IPS-18a (cell line): ENCODE results near the gene SLC25A41.
A peak's percentile ranks its signal among the peaks of the same experiment; 100 is the strongest.

Experiments
- H3K27ac ChIP-seq: one replicate; pipeline ENCODE4 v1.5.1; 2013; ENCODE audit warnings: low read length
- H3K27me3 ChIP-seq: one replicate; pipeline ENCODE4 v1.6.1; 2013; ENCODE audit warnings: mild to moderate bottlenecking, low read length; ENCODE audit not compliant: control insufficient read depth, insufficient read depth
- H3K36me3 ChIP-seq: one replicate; pipeline ENCODE4 v1.6.1; 2013; ENCODE audit warnings: low read depth, low read length; ENCODE audit not compliant: control insufficient read depth
- H3K4me1 ChIP-seq: one replicate; pipeline ENCODE4 v1.6.1; 2013; ENCODE audit warnings: low read depth, low read length; ENCODE audit not compliant: control insufficient read depth
- H3K4me3 ChIP-seq: one replicate; pipeline ENCODE4 v1.5.1; 2013; ENCODE audit warnings: low read length
- H3K9ac ChIP-seq: one replicate; pipeline ENCODE4 v1.6.1; 2013; ENCODE audit warnings: mild to moderate bottlenecking, low read length, moderate library complexity
- H3K9me3 ChIP-seq: one replicate; pipeline ENCODE4 v1.6.1; 2013; ENCODE audit warnings: low read depth, low read length; ENCODE audit not compliant: control insufficient read depth

The SLC25A41 gene

GRCh38 chr19:6459262-6460098 lies 25.9 kb upstream of the SLC25A41 start, which contains the start of gene SLC25A23:
Gene SLC25A23, minus strand, starts transcription at chr19:6459792. Its CDS starts 164 bp downstream, at chr19:6459628.
- Histone ChIP-seq H3K4me1 (no peaks in the 10 kb centered on the region), H3K36me3 (no peaks in the 10 kb centered on the region), H3K4me3 (peak within 1 kb of the TSS; percentile 74), H3K9me3 (no peaks in the 10 kb centered on the region), H3K9ac (peak within 1 kb of the TSS; percentile 38), H3K27ac (no peak within 1 kb of the TSS), H3K27me3 (peaks cover 11% of the 10 kb centered on the region)

GRCh38 chr19:6458695-6459261 lies 25.2 kb upstream of the SLC25A41 start:
- H3K9ac ChIP-seq, result no peak overlapping the region
- peaks cover 9% of the 10 kb centered on the region for H3K27me3 ChIP-seq
- peak overlapping the region; percentile 74 for H3K4me3 ChIP-seq
- peaks cover 5% of the 10 kb centered on the region for H3K36me3 ChIP-seq
- H3K9me3 ChIP-seq, result no peaks in the 10 kb centered on the region
- no peaks in the 10 kb centered on the region for H3K4me1 ChIP-seq
- no peak overlapping the region for H3K27ac ChIP-seq

- H3K36me3 ChIP-seq, result peaks cover 6% of the 10 kb centered on the region
- no peaks in the 10 kb centered on the region for H3K4me1 ChIP-seq
- H3K9ac ChIP-seq, result no peak overlapping the region
- no peaks in the 10 kb centered on the region for H3K9me3 ChIP-seq
- no peak overlapping the region for H3K4me3 ChIP-seq
- H3K27ac ChIP-seq, result no peak overlapping the region
- peaks cover 7% of the 10 kb centered on the region for H3K27me3 ChIP-seq
These were observed 24.6 kb upstream of the SLC25A41 start for GRCh38 chr19:6457958-6458694.

GRCh38 chr19:6455924-6456323 lies 22.4 kb upstream of the SLC25A41 start:
- Histone ChIP-seq H3K9me3 (no peaks in the 10 kb centered on the region), H3K4me3 (no peak overlapping the region), H3K27ac (no peak overlapping the region), H3K27me3 (no peaks in the 10 kb centered on the region), H3K4me1 (no peaks in the 10 kb centered on the region), H3K9ac (no peak overlapping the region), H3K36me3 (peaks cover 6% of the 10 kb centered on the region)

- Histone ChIP-seq H3K36me3 (peaks cover 10% of the 10 kb centered on the region), H3K9ac (no peak overlapping the region)
These were observed 20.5 kb upstream of the SLC25A41 start for GRCh38 chr19:6453951-6454565.

GRCh38 chr19:6452899-6453298 lies 19.3 kb upstream of the SLC25A41 start:
- Histone ChIP-seq H3K9ac (no peak overlapping the region), H3K4me3 (no peak overlapping the region), H3K36me3 (peaks cover 10% of the 10 kb centered on the region), H3K4me1 (no peaks in the 10 kb centered on the region), H3K27ac (no peak overlapping the region), H3K27me3 (no peaks in the 10 kb centered on the region), H3K9me3 (no peaks in the 10 kb centered on the region)

More at GRCh38 chr19:6453951-6454565, 20.5 kb upstream of the SLC25A41 start:
- H3K27me3 ChIP-seq, result no peaks in the 10 kb centered on the region
- H3K4me1 ChIP-seq, result no peaks in the 10 kb centered on the region
- H3K27ac ChIP-seq, result no peak overlapping the region
- H3K9me3 ChIP-seq, result no peaks in the 10 kb centered on the region
- H3K4me3 ChIP-seq, result no peak overlapping the region

- Histone ChIP-seq H3K27ac (no peak overlapping the region), H3K36me3 (peaks cover 10% of the 10 kb centered on the region), H3K4me3 (no peak overlapping the region), H3K9me3 (no peaks in the 10 kb centered on the region), H3K27me3 (no peaks in the 10 kb centered on the region), H3K4me1 (no peaks in the 10 kb centered on the region), H3K9ac (no peak overlapping the region)
These were observed 18.7 kb upstream of the SLC25A41 start for GRCh38 chr19:6452223-6452614.

- Histone ChIP-seq H3K27ac (no peak overlapping the region), H3K27me3 (no peaks in the 10 kb centered on the region), H3K9ac (no peak overlapping the region), H3K9me3 (no peaks in the 10 kb centered on the region), H3K4me3 (no peak overlapping the region), H3K36me3 (peaks cover 10% of the 10 kb centered on the region), H3K4me1 (no peaks in the 10 kb centered on the region)
These were observed 18.1 kb upstream of the SLC25A41 start for GRCh38 chr19:6451583-6452222.

GRCh38 chr19:6450166-6450565 lies 16.6 kb upstream of the SLC25A41 start:
- H3K9ac ChIP-seq, result no peak overlapping the region
- no peaks in the 10 kb centered on the region for H3K4me1 ChIP-seq
- no peaks in the 10 kb centered on the region for H3K27me3 ChIP-seq
- H3K9me3 ChIP-seq, result no peaks in the 10 kb centered on the region
- H3K27ac ChIP-seq, result no peak overlapping the region
- no peak overlapping the region for H3K4me3 ChIP-seq
- peaks cover 10% of the 10 kb centered on the region for H3K36me3 ChIP-seq

- Histone ChIP-seq H3K36me3 (peaks cover 4% of the 10 kb centered on the region), H3K27me3 (no peaks in the 10 kb centered on the region), H3K9ac (no peak overlapping the region), H3K27ac (no peak overlapping the region), H3K9me3 (no peaks in the 10 kb centered on the region), H3K4me3 (no peak overlapping the region), H3K4me1 (no peaks in the 10 kb centered on the region)
These were observed 14.5 kb upstream of the SLC25A41 start for GRCh38 chr19:6448045-6448444.

- Histone ChIP-seq H3K4me1 (no peaks in the 10 kb centered on the region), H3K9me3 (no peaks in the 10 kb centered on the region), H3K27ac (no peak overlapping the region), H3K27me3 (no peaks in the 10 kb centered on the region), H3K4me3 (no peak overlapping the region), H3K9ac (no peak overlapping the region), H3K36me3 (peaks cover 4% of the 10 kb centered on the region)
These were observed 12.9 kb upstream of the SLC25A41 start for GRCh38 chr19:6446452-6446851.
